ENCODE results near the gene KRT27.
"Not testable (repeated sequence)": the region's sequence is repeated elsewhere in the genome, so short reads cannot be mapped to it uniquely, and the experiment has no call there.

The KRT27 gene, protein sequence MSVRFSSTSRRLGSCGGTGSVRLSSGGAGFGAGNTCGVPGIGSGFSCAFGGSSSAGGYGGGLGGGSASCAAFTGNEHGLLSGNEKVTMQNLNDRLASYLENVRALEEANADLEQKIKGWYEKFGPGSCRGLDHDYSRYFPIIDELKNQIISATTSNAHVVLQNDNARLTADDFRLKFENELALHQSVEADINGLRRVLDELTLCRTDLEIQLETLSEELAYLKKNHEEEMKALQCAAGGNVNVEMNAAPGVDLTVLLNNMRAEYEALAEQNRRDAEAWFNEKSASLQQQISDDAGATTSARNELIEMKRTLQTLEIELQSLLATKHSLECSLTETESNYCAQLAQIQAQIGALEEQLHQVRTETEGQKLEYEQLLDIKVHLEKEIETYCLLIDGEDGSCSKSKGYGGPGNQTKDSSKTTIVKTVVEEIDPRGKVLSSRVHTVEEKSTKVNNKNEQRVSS

DNA sequence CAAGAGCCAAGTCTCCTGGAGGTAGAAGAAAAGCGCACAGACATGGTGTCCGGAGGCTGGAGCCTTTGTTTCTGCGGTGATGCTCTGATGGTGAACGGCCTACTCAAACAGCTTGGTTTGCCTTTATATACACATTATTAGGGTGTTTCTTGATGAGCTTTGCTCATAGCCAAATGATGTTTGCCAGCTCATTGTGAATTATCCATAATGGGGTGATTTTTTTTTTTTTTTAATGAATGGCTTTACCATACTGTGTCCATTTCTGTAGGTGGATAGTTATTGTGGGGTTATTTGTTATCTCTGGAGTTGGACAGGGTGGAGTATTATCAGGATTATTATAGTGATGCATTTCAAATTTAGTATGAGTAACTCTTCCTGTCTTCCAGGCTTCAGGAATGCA, at the start of gene KRT27:
Gene KRT27 (minus strand): TSS at position 101 of the 400 bp plus-strand sequence. CDS start 57 bp downstream, at position 44.
- no peak for DNase-seq

- DNase-seq: no peak
Observed at GRCh38 chr17:40830085-40830776, 47.9 kb upstream of the KRT27 start.

GRCh38 chr17:40828454-40829044, 46.2 kb upstream of the KRT27 start:
- no peak for DNase-seq

DNA sequence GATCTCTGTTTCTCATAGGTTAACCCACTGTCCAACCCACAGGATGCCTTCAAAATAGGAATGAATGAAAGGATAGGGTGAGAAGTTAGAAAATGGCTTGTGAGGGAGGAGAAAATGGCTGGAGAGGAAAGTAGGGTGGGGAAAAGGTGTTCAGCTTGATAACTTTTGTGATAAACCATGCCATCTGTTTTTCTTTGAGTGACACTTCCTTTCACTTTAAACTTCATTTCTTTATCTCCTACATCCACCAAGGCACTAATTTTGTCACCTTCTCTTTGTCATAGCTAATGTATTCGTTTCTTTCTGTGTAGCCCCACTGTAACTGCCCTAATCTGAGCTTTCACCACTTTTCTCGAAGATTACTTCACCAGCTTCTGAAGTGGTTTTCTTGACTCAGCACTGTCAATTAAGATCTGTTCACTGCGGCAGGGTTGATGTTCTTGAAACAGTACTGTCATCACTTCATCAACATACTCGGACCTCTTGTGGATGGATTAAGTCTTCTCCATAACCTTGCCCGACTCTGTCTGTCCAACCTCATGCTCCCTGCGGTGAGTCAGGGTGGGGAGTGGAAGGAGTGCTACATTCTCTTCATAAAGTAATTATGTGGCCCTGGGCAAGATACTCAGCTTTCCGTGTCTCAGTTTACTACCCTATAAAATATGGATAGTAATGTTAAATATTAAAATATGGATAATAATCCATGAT, 45.5 kb upstream of the KRT27 start:
- DNase-seq: no peak

- DNase-seq: no peak
Observed at GRCh38 chr17:40825599-40825998, 43.2 kb upstream of the KRT27 start.

DNA sequence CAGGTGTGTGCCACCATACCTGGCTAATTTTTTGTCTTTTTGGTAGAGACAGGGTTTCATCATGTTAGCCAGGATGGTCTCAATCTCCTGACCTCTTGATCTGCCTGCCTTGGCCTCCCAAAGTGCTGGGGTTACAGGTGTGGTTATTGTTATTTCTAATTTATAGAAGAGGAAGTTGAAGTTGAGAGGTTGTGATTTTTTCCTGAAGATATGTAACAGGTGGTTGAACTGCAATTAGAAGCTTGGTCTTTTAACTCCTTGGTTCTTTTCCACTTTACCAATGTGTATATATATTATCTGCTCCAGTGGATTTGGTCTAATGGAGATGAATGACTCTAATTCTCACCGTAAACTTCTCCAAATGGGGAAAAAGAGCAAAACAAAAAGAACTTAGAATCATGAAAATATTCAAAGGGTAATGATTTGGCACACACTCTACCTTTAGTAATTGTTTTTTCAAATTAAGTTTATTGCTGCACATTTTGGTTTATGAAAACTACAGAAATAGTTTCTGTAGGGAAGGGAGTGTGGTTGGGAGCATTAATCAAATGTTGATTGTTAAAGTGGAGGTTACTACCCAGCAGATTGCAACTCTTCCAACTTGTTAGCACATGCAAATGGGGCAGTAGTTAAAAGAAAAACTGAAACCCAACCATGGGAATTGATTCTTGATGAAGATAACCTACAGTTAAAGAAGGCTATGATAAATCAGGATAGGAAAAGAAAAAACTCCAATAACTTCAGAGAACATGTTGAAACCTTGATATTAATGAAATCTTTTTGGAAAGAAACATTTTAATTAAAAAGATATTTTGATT, 41.9 kb upstream of the KRT27 start:
- no peak for DNase-seq

DNA sequence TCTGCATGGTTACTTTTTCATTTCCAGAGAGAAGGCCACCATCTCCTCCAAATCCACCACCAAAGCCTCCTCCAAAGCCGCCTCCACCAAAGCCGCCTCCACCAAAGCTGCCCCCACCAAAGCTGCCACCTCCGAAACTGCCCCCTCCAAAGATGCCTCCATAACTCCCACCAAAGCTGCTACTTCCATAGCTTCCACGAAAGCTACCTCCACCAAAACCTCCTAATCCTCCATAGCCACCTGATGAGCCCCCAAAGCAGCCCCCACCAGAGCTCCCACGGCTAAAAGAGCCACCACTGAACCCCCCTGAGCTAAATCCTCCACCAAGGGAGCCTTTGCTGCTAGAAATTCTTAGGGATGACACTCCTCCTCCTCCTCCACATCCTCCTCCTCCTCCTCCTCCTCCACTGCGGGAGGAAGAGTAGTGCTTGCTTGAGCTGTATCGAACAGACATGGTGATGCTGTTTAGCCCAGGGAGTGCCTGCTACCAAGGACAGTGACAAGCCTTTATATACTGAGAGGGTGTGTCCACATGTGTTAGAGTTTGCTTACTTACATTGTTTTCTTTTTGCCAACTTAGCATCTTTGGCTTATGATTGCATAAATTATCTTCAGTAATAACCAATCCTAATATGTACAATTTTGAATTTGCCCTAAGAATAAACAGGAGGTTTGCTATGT, 39.9 kb upstream of the KRT27 start, which contains the start of gene KRT10:
Gene KRT10 (minus strand): TSS at position 483 of the 681 bp plus-strand sequence. CDS start 29 bp downstream, at position 454.
- no peak for DNase-seq

GRCh38 chr17:40821536-40821935, 39.2 kb upstream of the KRT27 start:
- DNase-seq: no peak

DNA sequence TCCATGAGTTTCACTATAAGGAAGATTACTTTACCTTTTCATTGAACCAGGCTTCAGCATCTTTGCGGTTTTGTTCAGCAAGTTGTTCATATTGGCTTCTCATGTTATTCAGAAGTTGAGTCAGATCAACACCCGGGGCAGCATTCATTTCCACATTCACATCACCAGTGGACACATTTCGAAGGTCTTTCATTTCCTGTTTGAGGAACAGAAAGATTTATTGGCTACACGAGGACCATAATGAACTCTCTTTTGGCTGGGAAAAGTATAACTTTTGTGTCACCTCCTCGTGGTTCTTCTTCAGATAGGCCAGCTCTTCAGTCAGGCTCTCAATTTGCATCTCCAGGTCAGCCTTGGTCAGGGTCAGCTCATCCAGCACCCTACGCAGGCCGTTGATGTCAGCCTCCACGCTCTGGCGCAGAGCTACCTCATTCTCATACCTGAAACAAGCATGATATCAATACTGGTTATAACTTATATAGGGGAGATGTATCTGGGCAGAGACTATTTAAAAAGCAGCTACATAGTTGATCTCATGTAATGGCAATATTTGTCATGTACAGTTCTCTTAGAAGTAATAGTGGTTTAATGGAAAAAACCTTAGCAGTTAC, 38.0 kb upstream of the KRT27 start:
- no peak for DNase-seq

DNA sequence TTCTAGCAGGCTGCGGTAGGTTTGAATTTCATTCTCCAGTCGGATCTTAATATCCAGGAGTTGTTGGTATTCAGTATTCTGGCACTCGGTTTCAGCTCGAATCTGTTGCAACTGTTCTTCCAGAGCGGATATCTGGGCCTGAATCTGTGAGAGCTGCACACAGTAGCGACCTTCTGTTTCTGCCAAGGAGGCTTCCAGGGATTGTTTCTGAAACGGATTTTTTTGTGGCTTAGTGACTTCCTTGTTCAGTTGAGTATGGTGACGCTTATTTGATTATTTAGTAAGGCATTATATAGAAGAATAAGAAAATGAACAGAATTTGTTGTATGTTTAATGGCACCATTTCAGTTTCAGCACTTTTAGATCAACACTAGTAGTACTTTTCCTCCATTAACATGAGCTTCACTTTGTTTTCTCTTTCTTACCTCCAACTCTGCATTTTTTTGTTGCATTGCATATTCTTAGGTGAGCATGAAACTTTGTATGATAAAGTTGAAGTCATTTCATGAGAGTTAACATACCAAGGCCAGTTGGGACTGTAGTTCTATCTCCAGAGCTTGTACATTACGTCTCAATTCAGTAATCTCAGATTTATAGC, 37.3 kb upstream of the KRT27 start:
- DNase-seq: no peak

GRCh38 chr17:40818733-40819527, 36.6 kb upstream of the KRT27 start:
- peak; percentile 87 to 88 for DNase-seq

DNA sequence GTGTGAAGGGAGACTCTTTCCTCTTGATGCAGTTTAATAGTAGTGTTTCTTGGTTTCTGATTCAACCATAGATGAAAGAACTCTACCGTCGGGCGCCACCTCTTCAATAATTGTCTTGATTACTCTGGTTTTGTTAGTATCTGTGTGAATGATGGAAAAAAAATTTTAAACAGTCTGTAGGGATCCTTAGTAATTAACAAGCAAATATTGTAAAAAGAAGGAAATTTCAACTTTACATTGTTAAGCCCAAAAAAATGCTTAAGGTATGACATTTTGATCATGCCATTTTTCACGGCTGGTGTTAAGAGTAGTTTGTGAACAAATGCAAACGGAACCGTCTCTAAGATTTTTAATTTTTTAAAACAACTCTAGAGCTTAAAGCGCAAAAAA, 36.0 kb upstream of the KRT27 start:
- DNase-seq: no peak

- no peak for DNase-seq
Observed at GRCh38 chr17:40817103-40817682, 34.8 kb upstream of the KRT27 start.

GRCh38 chr17:40816569-40816968, 34.2 kb upstream of the KRT27 start:
- no peak for DNase-seq

- DNase-seq: no peak
Observed at GRCh38 chr17:40815381-40815780, 33.0 kb upstream of the KRT27 start.

DNA sequence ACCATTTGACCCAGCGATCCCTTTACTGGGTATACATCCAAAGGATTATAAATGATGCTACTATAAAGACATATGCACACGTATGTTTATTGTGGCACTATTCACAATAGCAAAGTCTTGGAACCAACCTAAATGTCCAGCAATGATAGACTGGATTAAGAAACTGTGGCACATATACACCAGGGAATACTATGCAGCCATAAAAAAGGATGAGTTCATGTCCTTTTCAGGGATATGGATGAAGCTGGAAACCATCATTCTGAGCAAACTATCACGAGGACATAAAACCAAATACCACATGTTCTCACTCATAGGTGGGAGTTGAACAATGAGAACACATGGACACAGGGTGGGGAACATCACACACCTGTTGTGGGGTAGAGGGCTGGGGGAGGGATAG, 32.3 kb upstream of the KRT27 start:
- DNase-seq: not testable (repeated sequence)

DNA sequence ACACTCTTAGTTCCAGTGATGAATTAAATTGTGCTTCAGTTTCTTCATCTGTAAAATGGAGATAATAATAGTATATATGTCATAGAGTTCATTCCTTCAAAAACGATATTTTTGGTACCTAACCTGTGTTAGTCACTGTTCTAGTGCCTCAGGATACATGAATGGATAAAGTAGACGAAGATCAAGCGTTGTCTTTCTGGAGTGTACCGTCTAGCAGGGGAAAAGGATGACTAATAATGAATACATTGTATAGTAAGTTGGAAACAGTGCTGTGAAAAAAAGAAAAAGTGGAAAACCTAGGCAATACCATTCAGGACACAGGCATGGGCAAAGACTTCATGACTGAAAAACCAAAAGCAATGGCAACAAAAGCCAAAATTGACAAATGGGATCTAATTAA, 31.5 kb upstream of the KRT27 start:
- no peak for DNase-seq

- no peak for DNase-seq
Observed at GRCh38 chr17:40812639-40813038, 30.3 kb upstream of the KRT27 start.

GRCh38 chr17:40810494-40810893, 28.1 kb upstream of the KRT27 start:
- no peak for DNase-seq
